ENCODE results near the gene DDX25.

DDX25 gene

DNA sequence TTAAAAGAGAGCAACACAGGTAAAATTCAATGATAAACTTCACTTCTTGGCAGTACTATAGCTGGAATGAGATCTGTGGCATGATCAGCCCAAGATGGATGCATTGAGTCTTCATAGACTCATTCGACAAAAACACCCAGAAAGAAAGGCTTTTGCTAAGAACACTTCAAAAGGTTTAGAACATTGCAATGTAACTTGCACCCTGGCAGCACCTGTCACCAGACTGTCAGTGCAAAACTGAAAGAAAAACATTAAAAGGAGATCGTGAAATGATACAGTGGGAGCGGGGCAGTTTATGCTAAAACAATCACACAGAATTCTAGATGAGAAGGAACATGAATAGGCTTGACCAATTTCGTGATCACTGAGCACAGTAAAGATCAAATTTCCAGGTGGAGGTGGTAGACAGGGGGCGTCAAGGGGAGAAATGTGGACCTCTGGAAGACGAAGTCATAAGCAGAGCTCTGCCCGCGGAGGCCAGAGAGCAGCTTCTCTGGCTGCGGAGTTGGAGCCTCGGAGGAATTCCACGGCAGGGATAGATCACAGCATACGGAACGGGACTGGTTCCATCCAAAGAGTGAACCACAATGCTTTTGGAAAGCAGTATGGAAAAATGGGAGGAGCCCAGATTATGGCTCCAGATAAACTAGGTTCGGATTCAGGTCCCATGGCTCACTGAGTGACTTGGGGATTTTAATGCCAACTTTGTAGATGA lies 53.5 kb downstream of the DDX25 start:
- Histone ChIP-seq H3K36me3 (ENCODE audit: control insufficient read depth in 2 of 2, insufficient read depth in 2 of 2, low read length in 2 of 2) (no peaks in the 10 kb centered on the region), H3K9me3 (ENCODE audit: control insufficient read depth in 2 of 2, low read length in 2 of 2) (no peaks in the 10 kb centered on the region), H3K4me1 (ENCODE audit: control insufficient read depth in 2 of 2, insufficient read depth in 2 of 2, low read length in 2 of 2) (peaks cover 0 to 2% of the 10 kb centered on the region in 2 donors), H3K9ac (ENCODE audit: low read depth in 1 of 2, low read length in 2 of 2) (no peak overlapping the region), H3K27me3 (ENCODE audit: control insufficient read depth in 2 of 2, insufficient read depth in 2 of 2, low read length in 2 of 2) (no peaks in the 10 kb centered on the region), H3K4me3 (ENCODE audit: low read length in 2 of 2) (no peak overlapping the region), H3K27ac (ENCODE audit: low read depth in 2 of 2, low read length in 2 of 2) (no peak overlapping the region)

DNA sequence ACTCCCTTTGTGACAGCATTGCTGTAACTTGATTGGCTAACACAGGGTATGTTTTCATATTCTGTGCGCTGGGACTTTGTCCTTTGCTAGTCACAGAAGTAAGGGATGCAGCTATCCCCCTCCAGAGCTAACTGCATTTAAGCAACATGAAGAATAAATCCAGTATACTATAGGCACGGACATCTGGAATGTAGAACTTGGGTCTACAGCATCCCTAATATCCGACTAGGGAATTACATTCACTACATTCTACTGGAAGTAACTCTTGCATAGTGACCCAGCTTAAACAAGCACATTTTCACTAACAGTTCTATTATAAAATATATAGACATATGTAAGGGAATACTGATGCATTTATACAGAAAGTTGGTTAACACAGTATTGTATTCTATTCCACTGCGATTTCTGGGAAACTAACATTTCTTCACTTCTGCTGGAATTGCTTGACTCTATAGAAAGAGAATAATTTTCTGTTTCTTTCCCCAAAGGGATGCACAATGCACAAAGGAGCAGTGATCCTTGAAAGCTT lies 54.6 kb downstream of the DDX25 start:
- H3K27ac ChIP-seq (ENCODE audit: low read depth in 2 of 2, low read length in 2 of 2), result no peak overlapping the region

DNA sequence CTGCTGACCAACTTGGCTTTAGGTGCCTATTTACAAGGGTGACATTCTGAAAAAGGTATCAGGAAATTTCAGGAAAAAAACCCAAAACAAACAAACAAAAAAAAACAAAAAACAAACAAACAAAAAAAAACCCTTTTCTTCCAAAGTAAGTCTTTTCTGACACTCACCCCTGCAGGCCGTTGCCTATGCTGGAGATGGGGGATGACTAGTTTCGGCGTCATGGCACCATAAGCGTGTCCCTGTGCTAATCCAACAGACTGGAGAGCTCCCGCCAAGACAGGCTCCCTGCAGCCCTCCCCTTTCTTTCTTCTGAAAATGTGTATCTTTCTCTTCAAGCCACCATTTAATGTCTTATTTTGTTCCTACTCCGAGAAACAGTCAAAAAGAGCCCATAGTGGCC lies 55.2 kb downstream of the DDX25 start:
- no peaks in the 10 kb centered on the region for H3K4me1 ChIP-seq (ENCODE audit: control insufficient read depth in 2 of 2, insufficient read depth in 2 of 2, low read length in 2 of 2)
- no peak overlapping the region for H3K9ac ChIP-seq (ENCODE audit: low read depth in 1 of 2, low read length in 2 of 2)
- no peak overlapping the region for H3K27ac ChIP-seq (ENCODE audit: low read depth in 2 of 2, low read length in 2 of 2)
- H3K36me3 ChIP-seq (ENCODE audit: control insufficient read depth in 2 of 2, insufficient read depth in 2 of 2, low read length in 2 of 2), result no peaks in the 10 kb centered on the region
- H3K9me3 ChIP-seq (ENCODE audit: control insufficient read depth in 2 of 2, low read length in 2 of 2), result no peaks in the 10 kb centered on the region
- H3K27me3 ChIP-seq (ENCODE audit: control insufficient read depth in 2 of 2, insufficient read depth in 2 of 2, low read length in 2 of 2), result no peaks in the 10 kb centered on the region
- H3K4me3 ChIP-seq (ENCODE audit: low read length in 2 of 2), result no peak overlapping the region

More for the DNA sequence above, 54.6 kb downstream of the DDX25 start:
- Histone ChIP-seq H3K9me3 (ENCODE audit: control insufficient read depth in 2 of 2, low read length in 2 of 2) (no peaks in the 10 kb centered on the region), H3K4me1 (ENCODE audit: control insufficient read depth in 2 of 2, insufficient read depth in 2 of 2, low read length in 2 of 2) (no peaks in the 10 kb centered on the region), H3K36me3 (ENCODE audit: control insufficient read depth in 2 of 2, insufficient read depth in 2 of 2, low read length in 2 of 2) (no peaks in the 10 kb centered on the region), H3K27me3 (ENCODE audit: control insufficient read depth in 2 of 2, insufficient read depth in 2 of 2, low read length in 2 of 2) (no peaks in the 10 kb centered on the region), H3K4me3 (ENCODE audit: low read length in 2 of 2) (no peak overlapping the region), H3K9ac (ENCODE audit: low read depth in 1 of 2, low read length in 2 of 2) (no peak overlapping the region)

DNA sequence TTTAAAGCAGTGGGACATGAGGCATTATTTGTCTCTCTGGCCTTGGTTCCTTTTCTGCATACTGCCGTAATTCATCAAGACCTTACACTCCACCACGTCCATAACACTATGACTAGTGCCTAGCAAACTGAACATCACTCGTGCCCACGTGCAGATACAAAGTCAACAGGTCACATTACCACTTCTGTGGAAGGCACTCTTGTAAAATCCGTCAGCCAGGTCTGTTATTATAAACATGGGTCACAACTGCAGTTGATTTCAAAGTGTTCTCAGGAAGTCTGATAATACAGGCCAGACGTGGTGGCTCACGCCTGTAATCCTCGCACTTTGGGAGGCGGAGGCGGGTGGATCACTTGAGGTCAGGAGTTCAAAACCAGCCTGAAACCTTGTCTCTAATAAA lies 55.6 kb downstream of the DDX25 start:
- Histone ChIP-seq H3K27ac (ENCODE audit: low read depth in 2 of 2, low read length in 2 of 2) (no peak overlapping the region), H3K9ac (ENCODE audit: low read depth in 1 of 2, low read length in 2 of 2) (no peak overlapping the region), H3K27me3 (ENCODE audit: control insufficient read depth in 2 of 2, insufficient read depth in 2 of 2, low read length in 2 of 2) (no peaks in the 10 kb centered on the region), H3K4me1 (ENCODE audit: control insufficient read depth in 2 of 2, insufficient read depth in 2 of 2, low read length in 2 of 2) (no peaks in the 10 kb centered on the region), H3K9me3 (ENCODE audit: control insufficient read depth in 2 of 2, low read length in 2 of 2) (no peaks in the 10 kb centered on the region), H3K36me3 (ENCODE audit: control insufficient read depth in 2 of 2, insufficient read depth in 2 of 2, low read length in 2 of 2) (no peaks in the 10 kb centered on the region), H3K4me3 (ENCODE audit: low read length in 2 of 2) (no peak overlapping the region)

DNA sequence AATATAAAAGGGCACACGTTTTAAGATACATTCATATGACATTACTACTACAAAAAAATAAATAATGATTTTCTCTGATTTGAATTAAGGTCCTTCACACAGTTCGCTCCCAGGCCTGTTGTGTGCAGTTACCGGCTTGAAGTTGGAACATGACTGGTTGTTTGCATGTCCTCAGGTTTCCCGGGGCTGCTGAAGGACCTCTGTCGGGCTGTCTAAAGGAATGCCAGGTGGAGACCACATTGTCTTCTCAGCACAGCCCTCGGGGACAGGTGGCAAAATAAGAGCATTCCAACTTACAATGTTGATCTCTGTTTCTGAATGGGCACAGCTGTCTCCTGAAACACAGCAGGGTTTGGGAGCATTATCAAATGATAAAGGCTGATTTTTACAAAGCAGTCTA lies 56.5 kb downstream of the DDX25 start:
- Histone ChIP-seq H3K4me1 (ENCODE audit: control insufficient read depth in 2 of 2, insufficient read depth in 2 of 2, low read length in 2 of 2) (no peaks in the 10 kb centered on the region), H3K27me3 (ENCODE audit: control insufficient read depth in 2 of 2, insufficient read depth in 2 of 2, low read length in 2 of 2) (no peaks in the 10 kb centered on the region), H3K9me3 (ENCODE audit: control insufficient read depth in 2 of 2, low read length in 2 of 2) (no peaks in the 10 kb centered on the region), H3K4me3 (ENCODE audit: low read length in 2 of 2) (no peak overlapping the region), H3K27ac (ENCODE audit: low read depth in 2 of 2, low read length in 2 of 2) (no peak overlapping the region), H3K36me3 (ENCODE audit: control insufficient read depth in 2 of 2, insufficient read depth in 2 of 2, low read length in 2 of 2) (no peaks in the 10 kb centered on the region), H3K9ac (ENCODE audit: low read depth in 1 of 2, low read length in 2 of 2) (no peak overlapping the region)

DNA sequence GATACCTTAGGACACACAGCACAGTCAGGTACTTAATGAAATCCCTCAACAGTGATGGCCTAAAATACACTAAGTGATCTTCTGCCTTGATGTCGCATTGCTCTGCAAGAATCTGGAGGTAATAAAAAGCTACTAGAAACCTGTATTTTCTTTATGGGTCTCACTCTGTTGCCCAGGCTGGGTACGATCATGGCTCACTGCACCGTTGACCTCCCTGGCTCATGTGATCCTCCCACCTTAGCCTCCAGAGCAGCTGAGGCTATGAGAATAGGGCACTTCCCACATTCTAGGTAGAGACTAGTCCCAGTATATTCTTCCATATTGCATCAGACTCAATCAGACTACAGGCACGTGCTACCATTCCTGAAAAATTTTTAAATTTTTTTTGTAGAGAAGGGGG lies 63.2 kb downstream of the DDX25 start:
- Histone ChIP-seq H3K36me3 (ENCODE audit: control insufficient read depth in 2 of 2, insufficient read depth in 2 of 2, low read length in 2 of 2) (no peaks in the 10 kb centered on the region), H3K4me1 (ENCODE audit: control insufficient read depth in 2 of 2, insufficient read depth in 2 of 2, low read length in 2 of 2) (no peaks in the 10 kb centered on the region), H3K27ac (ENCODE audit: low read depth in 2 of 2, low read length in 2 of 2) (no peak overlapping the region), H3K4me3 (ENCODE audit: low read length in 2 of 2) (no peak overlapping the region), H3K9ac (ENCODE audit: low read depth in 1 of 2, low read length in 2 of 2) (no peak overlapping the region), H3K27me3 (ENCODE audit: control insufficient read depth in 2 of 2, insufficient read depth in 2 of 2, low read length in 2 of 2) (no peaks in the 10 kb centered on the region), H3K9me3 (ENCODE audit: control insufficient read depth in 2 of 2, low read length in 2 of 2) (no peaks in the 10 kb centered on the region)

DNA sequence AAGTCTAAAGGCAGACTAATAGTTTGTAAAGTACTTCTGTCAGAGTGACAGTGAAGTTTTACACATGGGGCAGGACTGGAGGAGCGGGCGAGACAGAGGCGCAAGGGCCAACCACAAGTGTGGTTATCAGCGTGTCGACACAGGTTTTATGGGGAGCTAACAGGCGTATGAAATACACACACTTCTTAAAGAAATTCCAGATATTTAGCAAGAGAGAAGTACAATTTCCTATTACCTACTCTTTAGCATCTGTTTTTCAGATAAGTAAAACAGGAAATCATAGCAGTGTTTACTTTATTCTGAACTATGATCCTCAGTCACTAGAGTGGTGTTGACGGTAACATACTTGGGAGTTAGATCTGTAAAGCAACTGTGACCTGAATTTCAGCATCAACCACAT lies 64.0 kb downstream of the DDX25 start:
- Histone ChIP-seq H3K4me1 (ENCODE audit: control insufficient read depth in 2 of 2, insufficient read depth in 2 of 2, low read length in 2 of 2) (no peaks in the 10 kb centered on the region), H3K9ac (ENCODE audit: low read depth in 1 of 2, low read length in 2 of 2) (no peak overlapping the region), H3K9me3 (ENCODE audit: control insufficient read depth in 2 of 2, low read length in 2 of 2) (no peaks in the 10 kb centered on the region), H3K4me3 (ENCODE audit: low read length in 2 of 2) (no peak overlapping the region), H3K27me3 (ENCODE audit: control insufficient read depth in 2 of 2, insufficient read depth in 2 of 2, low read length in 2 of 2) (no peaks in the 10 kb centered on the region), H3K36me3 (ENCODE audit: control insufficient read depth in 2 of 2, insufficient read depth in 2 of 2, low read length in 2 of 2) (no peaks in the 10 kb centered on the region), H3K27ac (ENCODE audit: low read depth in 2 of 2, low read length in 2 of 2) (no peak overlapping the region)

DNA sequence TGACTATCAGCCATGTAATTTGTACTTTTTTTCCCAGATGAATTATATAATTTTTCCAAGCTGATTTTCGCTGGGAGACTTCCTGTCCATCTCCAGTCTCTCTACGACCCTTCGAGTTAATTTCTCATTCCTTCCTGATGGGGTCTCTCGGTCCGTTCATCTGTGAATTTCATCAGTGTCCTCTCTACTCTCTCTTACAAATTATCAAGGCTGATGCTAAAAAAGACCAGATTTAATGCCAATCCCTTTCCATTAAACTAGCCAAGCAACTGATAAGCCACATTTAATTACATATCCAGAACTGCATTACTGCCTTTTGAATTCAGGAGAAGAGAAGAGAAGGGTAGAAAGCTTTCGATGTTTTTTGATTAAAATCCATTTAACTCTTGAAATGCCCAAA lies 67.3 kb downstream of the DDX25 start:
- Histone ChIP-seq H3K4me1 (ENCODE audit: control insufficient read depth in 2 of 2, insufficient read depth in 2 of 2, low read length in 2 of 2) (no peaks in the 10 kb centered on the region), H3K36me3 (ENCODE audit: control insufficient read depth in 2 of 2, insufficient read depth in 2 of 2, low read length in 2 of 2) (no peaks in the 10 kb centered on the region), H3K9me3 (ENCODE audit: control insufficient read depth in 2 of 2, low read length in 2 of 2) (no peaks in the 10 kb centered on the region), H3K27me3 (ENCODE audit: control insufficient read depth in 2 of 2, insufficient read depth in 2 of 2, low read length in 2 of 2) (no peaks in the 10 kb centered on the region), H3K27ac (ENCODE audit: low read depth in 2 of 2, low read length in 2 of 2) (no peak overlapping the region), H3K4me3 (ENCODE audit: low read length in 2 of 2) (no peak overlapping the region), H3K9ac (ENCODE audit: low read depth in 1 of 2, low read length in 2 of 2) (no peak overlapping the region)

DNA sequence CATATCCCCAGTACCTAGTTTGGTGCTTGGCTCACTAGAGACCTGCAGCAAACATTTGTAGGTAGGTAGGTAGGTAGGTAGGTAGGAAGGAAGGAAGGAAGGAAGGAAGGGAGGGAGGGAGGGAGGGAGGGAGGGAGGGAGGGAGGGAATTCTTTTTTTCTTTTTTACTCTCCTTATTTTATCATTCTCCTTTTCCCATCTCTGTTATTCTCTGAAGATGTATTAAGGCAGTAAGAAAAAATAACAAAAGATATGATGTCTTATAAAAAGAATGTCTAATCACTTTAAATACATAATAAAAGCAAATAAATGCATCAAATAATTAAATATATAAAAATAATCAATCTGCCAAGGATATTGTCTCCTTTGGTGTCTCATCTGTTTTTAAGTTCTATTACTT lies 70.0 kb downstream of the DDX25 start:
- Histone ChIP-seq H3K4me3 (ENCODE audit: low read length in 2 of 2) (no peak overlapping the region), H3K27me3 (ENCODE audit: control insufficient read depth in 2 of 2, insufficient read depth in 2 of 2, low read length in 2 of 2) (no peaks in the 10 kb centered on the region), H3K9me3 (ENCODE audit: control insufficient read depth in 2 of 2, low read length in 2 of 2) (no peaks in the 10 kb centered on the region), H3K9ac (ENCODE audit: low read depth in 1 of 2, low read length in 2 of 2) (no peak overlapping the region), H3K36me3 (ENCODE audit: control insufficient read depth in 2 of 2, insufficient read depth in 2 of 2, low read length in 2 of 2) (no peaks in the 10 kb centered on the region), H3K4me1 (ENCODE audit: control insufficient read depth in 2 of 2, insufficient read depth in 2 of 2, low read length in 2 of 2) (no peaks in the 10 kb centered on the region), H3K27ac (ENCODE audit: low read depth in 2 of 2, low read length in 2 of 2) (no peak overlapping the region)

DNA sequence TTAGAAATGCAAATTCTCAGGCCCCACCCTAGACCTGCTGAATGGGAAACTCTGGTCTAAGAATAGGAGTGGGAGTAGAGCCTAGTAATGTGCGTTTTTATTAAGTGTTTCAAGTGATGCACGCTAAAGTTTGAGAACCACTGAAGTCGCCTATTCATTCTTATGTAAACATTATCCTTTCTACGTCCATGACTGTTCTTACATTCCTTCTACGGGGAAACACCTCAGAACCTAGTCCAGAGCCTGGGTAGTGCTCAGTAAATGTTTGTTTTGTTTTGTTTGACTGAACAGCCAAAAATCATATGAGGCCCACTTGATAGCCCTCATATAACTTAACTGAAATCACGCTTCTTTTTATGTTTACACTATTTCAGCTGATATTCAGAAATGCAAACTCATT lies 71.3 kb downstream of the DDX25 start:
- H3K4me1 ChIP-seq (ENCODE audit: control insufficient read depth in 2 of 2, insufficient read depth in 2 of 2, low read length in 2 of 2), result no peaks in the 10 kb centered on the region
- H3K36me3 ChIP-seq (ENCODE audit: control insufficient read depth in 2 of 2, insufficient read depth in 2 of 2, low read length in 2 of 2), result no peaks in the 10 kb centered on the region
- no peak overlapping the region for H3K27ac ChIP-seq (ENCODE audit: low read depth in 2 of 2, low read length in 2 of 2)
- H3K4me3 ChIP-seq (ENCODE audit: low read length in 2 of 2), result no peak overlapping the region
- H3K9me3 ChIP-seq (ENCODE audit: control insufficient read depth in 2 of 2, low read length in 2 of 2), result no peaks in the 10 kb centered on the region
- H3K9ac ChIP-seq (ENCODE audit: low read depth in 1 of 2, low read length in 2 of 2), result no peak overlapping the region
- no peaks in the 10 kb centered on the region for H3K27me3 ChIP-seq (ENCODE audit: control insufficient read depth in 2 of 2, insufficient read depth in 2 of 2, low read length in 2 of 2)

Data from mucosa of rectum (tissue), 2 donors.